MCF 10A (cell line): ENCODE data around the gene TNFAIP1. TPM values are rescaled to one million over a fixed set of nuclear protein-coding genes. Genes with fewer than 3 reads are reported as not detected.

Experiments
- BruUV-seq: library from RNA; stranded (reverse); fragments of 400-500 nt; replicated peaks from 2 replicates; lab custom pipeline; 2021; lab: Mats Ljungman, UMichigan
- CTCF ChIA-PET: fragments of 300-600 bp; sonication (Branson Sonifier 250); formaldehyde crosslinking; extraction: SDS; loops from one replicate; lab custom pipeline; 2021; ENCODE audit warnings: antibody characterized with exemption, inconsistent platforms; lab: Yijun Ruan, JAX
- POLR2A ChIA-PET: fragments of 300-600, 350-650 bp; sonication (Branson Sonifier 250); formaldehyde crosslinking; extraction: SDS; loops from one replicate; lab custom pipeline; 2020; ENCODE audit warnings: antibody characterized with exemption, inconsistent platforms; lab: Yijun Ruan, JAX
- DNase-seq: peaks from one replicate; pipeline ENCODE4 v3.0.0-alpha.2; 2018; ENCODE audit not compliant: unreplicated experiment
- H3K27ac Mint-ChIP-seq: one replicate; pipeline ENCODE4 v1.8.0; 2022; ENCODE audit warnings: mild to moderate bottlenecking, low read depth, mixed read lengths; ENCODE audit not compliant: unreplicated experiment
- H3K27me3 Mint-ChIP-seq: one replicate; pipeline ENCODE4 v1.8.0; 2022; ENCODE audit warnings: mixed read lengths; ENCODE audit not compliant: insufficient read depth, unreplicated experiment
- H3K36me3 Mint-ChIP-seq: one replicate; pipeline ENCODE4 v1.8.0; 2022; ENCODE audit warnings: mild to moderate bottlenecking, moderate library complexity, mixed read lengths; ENCODE audit not compliant: insufficient read depth, unreplicated experiment
- H3K4me1 Mint-ChIP-seq: one replicate; pipeline ENCODE4 v1.8.0; 2022; ENCODE audit warnings: mixed read lengths; ENCODE audit not compliant: insufficient read depth, unreplicated experiment
- H3K4me3 Mint-ChIP-seq: one replicate; pipeline ENCODE4 v1.8.0; 2022; ENCODE audit warnings: mild to moderate bottlenecking, moderate library complexity, mixed read lengths; ENCODE audit not compliant: unreplicated experiment
- H3K9me3 Mint-ChIP-seq: one replicate; pipeline ENCODE4 v1.8.0; 2022; ENCODE audit warnings: mixed read lengths; ENCODE audit not compliant: unreplicated experiment
- CTCF ChIP-seq: fragments of 200-600 bp; IDR thresholded peaks from one replicate; pipeline ENCODE4 v1.8.0; 2022; ENCODE audit warnings: antibody characterized with exemption, mild to moderate bottlenecking; ENCODE audit not compliant: unreplicated experiment
- intact Hi-C: fragments of 100-400 bp; cut with micrococcal nuclease; formaldehyde crosslinking; loops from 2 replicates; pipeline ENCODE4 v1.14.1; 2022
- total RNA-seq: library from RNA; stranded (reverse); gene quantifications from 2 replicates; pipeline ENCODE4 v1.2.3, GENCODE V29; 2022

The TNFAIP1 gene
- total RNA-seq, 1 experiment from 2014 or later, result 65.0 TPM

- CTCF ChIA-PET, result interaction anchor here (0.6 to 0.7 kb wide), 2 partner anchors 18 to 30 kb away, joined by 3 to 4 read pairs; partner anchors contain the start of gene IFT20
- DNase-seq, result no peak
- Mint-ChIP-seq H3K36me3 (peaks cover 33% of the 10 kb centered on the region), H3K4me1 (no peaks in the 10 kb centered on the region), H3K27ac (no peak overlapping the region), H3K4me3 (no peak overlapping the region), H3K9me3 (no peaks in the 10 kb centered on the region), H3K27me3 (no peaks in the 10 kb centered on the region)
- intact Hi-C loops, result no loop called here
- no TSS peak for BruUV-seq
- no peak for TF ChIP-seq CTCF
- POLR2A ChIA-PET, result interaction anchor here (0.6 to 0.9 kb wide), 2 partner anchors 31 to 79 kb away, joined by 4 to 5 read pairs; no protein-coding TSS in a partner anchor
These were observed 29.9 kb downstream of the TNFAIP1 start for GRCh38 chr17:28365487-28365886.

- ChIA-PET POLR2A (interaction anchor here (0.8 to 4.0 kb wide), 3 partner anchors 9 to 39 kb away, joined by 4 to 22 read pairs (median 4); partner anchors contain the start of genes POLDIP2 and SLC46A1), CTCF (interaction anchor here (1.5 kb wide), 1 partner anchor 50 kb away, joined by 4 read pairs; no protein-coding TSS in a partner anchor)
- TF ChIP-seq CTCF, result no peak
- intact Hi-C loops, result no loop called here
- Mint-ChIP-seq H3K4me3 (no peak overlapping the region), H3K9me3 (no peaks in the 10 kb centered on the region), H3K36me3 (peaks cover 22% of the 10 kb centered on the region), H3K27me3 (no peaks in the 10 kb centered on the region), H3K27ac (no peak overlapping the region), H3K4me1 (peaks cover 5% of the 10 kb centered on the region)
- DNase-seq, result no peak
- BruUV-seq, result no TSS peak
These were observed 31.0 kb downstream of the TNFAIP1 start for GRCh38 chr17:28366605-28367004.

GRCh38 chr17:28367641-28368305, 32.2 kb downstream of the TNFAIP1 start:
- intact Hi-C loops, result no loop called here
- ChIA-PET CTCF (interaction anchor here (0.6 to 3.9 kb wide), 4 partner anchors 9 to 184 kb away, joined by 3 to 16 read pairs (median 4); no protein-coding TSS in a partner anchor), POLR2A (interaction anchor here (1.0 to 4.0 kb wide), 2 partner anchors 10 to 38 kb away, joined by 4 to 22 read pairs; partner anchors contain the start of genes POLDIP2 and SLC46A1)

More at GRCh38 chr17:28367641-28368305, 32.2 kb downstream of the TNFAIP1 start:
- Mint-ChIP-seq H3K4me3 (no peak overlapping the region), H3K27ac (no peak overlapping the region), H3K36me3 (peaks cover 10% of the 10 kb centered on the region), H3K27me3 (no peaks in the 10 kb centered on the region), H3K4me1 (peaks cover 5% of the 10 kb centered on the region), H3K9me3 (no peaks in the 10 kb centered on the region)
- TF ChIP-seq CTCF, result no peak
- no TSS peak for BruUV-seq
- no peak for DNase-seq
